Neural crest cell (in vitro differentiated cells): Measurements from ENCODE around the gene LYL1. TPM values are rescaled to one million over a fixed set of nuclear protein-coding genes. Genes with fewer than 3 reads are reported as not detected.
A peak's percentile ranks its signal among the peaks of the same experiment; 100 is the strongest.

Experiments used
- DNase-seq: peaks from one replicate; pipeline ENCODE4 v3.0.0; 2021; ENCODE audit warnings: low read depth, mixed read lengths, low spot score
- H3K27ac Mint-ChIP-seq: one replicate; pipeline ENCODE4 v1.8.0; 2021; ENCODE audit warnings: mild to moderate bottlenecking, mixed read lengths; ENCODE audit not compliant: unreplicated experiment
- H3K27me3 Mint-ChIP-seq: 2 replicates; pipeline ENCODE4 v1.8.0; 2021; ENCODE audit warnings: low read depth, mild to moderate bottlenecking, mixed read lengths
- H3K36me3 Mint-ChIP-seq: 2 replicates; pipeline ENCODE4 v1.8.0; 2021; ENCODE audit warnings: low read depth, mild to moderate bottlenecking, mixed read lengths
- H3K4me1 Mint-ChIP-seq: 2 replicates; pipeline ENCODE4 v1.8.0; 2021; ENCODE audit warnings: mixed read lengths
- H3K4me3 Mint-ChIP-seq: one replicate; pipeline ENCODE4 v1.8.0; 2021; ENCODE audit warnings: mild to moderate bottlenecking, mixed read lengths
- H3K9me3 Mint-ChIP-seq: 2 replicates; pipeline ENCODE4 v1.8.0; 2021; ENCODE audit warnings: mixed read lengths
- total RNA-seq: library from RNA; stranded (reverse); gene quantifications from 2 replicates; pipeline ENCODE4 v1.2.1, GENCODE V29; 2021
- TF ChIP-seq, protein P1 (sequence below): fragments of 200-600 bp; sonication (generic); conservative IDR thresholded peaks from 2 replicates; pipeline ENCODE4 v1.5.0; 2021; ENCODE audit warnings: antibody characterized with exemption, mild to moderate bottlenecking

The LYL1 gene
- total RNA-seq, 1 donor from 2014 or later, result 0.30 TPM

GRCh38 chr19:13060233-13060963 lies 42.3 kb downstream of the LYL1 start:
- Mint-ChIP-seq H3K4me1 (peaks cover 10% of the 10 kb centered on the region), H3K9me3 (no peaks in the 10 kb centered on the region), H3K36me3 (no peaks in the 10 kb centered on the region), H3K4me3 (no peak overlapping the region), H3K27me3 (peaks cover 100% of the 10 kb centered on the region), H3K27ac (no peak overlapping the region)
- DNase-seq, result peak; percentile 28
- TF ChIP-seq, protein P1, sequence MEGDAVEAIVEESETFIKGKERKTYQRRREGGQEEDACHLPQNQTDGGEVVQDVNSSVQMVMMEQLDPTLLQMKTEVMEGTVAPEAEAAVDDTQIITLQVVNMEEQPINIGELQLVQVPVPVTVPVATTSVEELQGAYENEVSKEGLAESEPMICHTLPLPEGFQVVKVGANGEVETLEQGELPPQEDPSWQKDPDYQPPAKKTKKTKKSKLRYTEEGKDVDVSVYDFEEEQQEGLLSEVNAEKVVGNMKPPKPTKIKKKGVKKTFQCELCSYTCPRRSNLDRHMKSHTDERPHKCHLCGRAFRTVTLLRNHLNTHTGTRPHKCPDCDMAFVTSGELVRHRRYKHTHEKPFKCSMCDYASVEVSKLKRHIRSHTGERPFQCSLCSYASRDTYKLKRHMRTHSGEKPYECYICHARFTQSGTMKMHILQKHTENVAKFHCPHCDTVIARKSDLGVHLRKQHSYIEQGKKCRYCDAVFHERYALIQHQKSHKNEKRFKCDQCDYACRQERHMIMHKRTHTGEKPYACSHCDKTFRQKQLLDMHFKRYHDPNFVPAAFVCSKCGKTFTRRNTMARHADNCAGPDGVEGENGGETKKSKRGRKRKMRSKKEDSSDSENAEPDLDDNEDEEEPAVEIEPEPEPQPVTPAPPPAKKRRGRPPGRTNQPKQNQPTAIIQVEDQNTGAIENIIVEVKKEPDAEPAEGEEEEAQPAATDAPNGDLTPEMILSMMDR, result no peak

GRCh38 chr19:13058951-13059660 lies 43.6 kb downstream of the LYL1 start:
- peaks cover 17% of the 10 kb centered on the region for H3K4me1 Mint-ChIP-seq
- no peak overlapping the region for H3K27ac Mint-ChIP-seq
- TF ChIP-seq, protein P1, result no peak
- peaks cover 100% of the 10 kb centered on the region for H3K27me3 Mint-ChIP-seq
- no peaks in the 10 kb centered on the region for H3K36me3 Mint-ChIP-seq
- H3K4me3 Mint-ChIP-seq, result no peak overlapping the region
- no peak for DNase-seq
- H3K9me3 Mint-ChIP-seq, result no peaks in the 10 kb centered on the region

- Mint-ChIP-seq H3K36me3 (no peaks in the 10 kb centered on the region), H3K4me1 (peaks cover 30% of the 10 kb centered on the region), H3K9me3 (no peaks in the 10 kb centered on the region), H3K27me3 (peaks cover 100% of the 10 kb centered on the region), H3K27ac (no peak overlapping the region), H3K4me3 (no peak overlapping the region)
- DNase-seq, result no peak
- TF ChIP-seq, protein P1, result no peak
Observed at GRCh38 chr19:13057744-13058143, 44.9 kb downstream of the LYL1 start.

- Mint-ChIP-seq H3K36me3 (no peaks in the 10 kb centered on the region), H3K9me3 (no peaks in the 10 kb centered on the region), H3K4me3 (no peak overlapping the region), H3K27ac (no peak overlapping the region), H3K4me1 (peaks cover 33% of the 10 kb centered on the region), H3K27me3 (peaks cover 100% of the 10 kb centered on the region)
- TF ChIP-seq, protein P1, result no peak
- no peak for DNase-seq
Observed at GRCh38 chr19:13057147-13057572, 45.5 kb downstream of the LYL1 start.

- peaks cover 39% of the 10 kb centered on the region for H3K4me1 Mint-ChIP-seq
- TF ChIP-seq, protein P1, result no peak
- H3K36me3 Mint-ChIP-seq, result no peaks in the 10 kb centered on the region
- H3K9me3 Mint-ChIP-seq, result no peaks in the 10 kb centered on the region
- H3K27ac Mint-ChIP-seq, result no peak overlapping the region
- peaks cover 100% of the 10 kb centered on the region for H3K27me3 Mint-ChIP-seq
- no peak for DNase-seq
- no peak overlapping the region for H3K4me3 Mint-ChIP-seq
Observed at GRCh38 chr19:13056052-13056660, 46.5 kb downstream of the LYL1 start.
